T-helper 1 cell treated with Interleukin-12 subunit alpha and Interleukin-12 subunit beta and Interleukin-4 antibody, amounts not matched to agents 30 ng/mL and 1 ng/mL, for 36 hours (primary cell): ENCODE measurements around the gene CUTA. TPM values are rescaled to one million over a fixed set of nuclear protein-coding genes. Genes with fewer than 3 reads are reported as not detected.

Source experiments
- intact Hi-C: fragments of 100-400 bp; cut with micrococcal nuclease; formaldehyde crosslinking; loops from one replicate; pipeline ENCODE4 v1.15.1; 2024
- total RNA-seq: library from RNA; stranded (reverse); gene quantifications from 2 replicates; pipeline ENCODE4 v1.2.3, GENCODE V29; 2022

Gene CUTA
- total RNA-seq, 1 donor from 2014 or later: 135 TPM

GRCh38 chr6:33424855-33425667 lies 7.2 kb upstream of the CUTA start:
- intact Hi-C loops: loop anchor here (1.0 to 5.0 kb wide), 5 partner anchors 15 to 196 kb away; partner anchors contain the start of genes ITPR3, KIFC1 and ZBTB9

DNA sequence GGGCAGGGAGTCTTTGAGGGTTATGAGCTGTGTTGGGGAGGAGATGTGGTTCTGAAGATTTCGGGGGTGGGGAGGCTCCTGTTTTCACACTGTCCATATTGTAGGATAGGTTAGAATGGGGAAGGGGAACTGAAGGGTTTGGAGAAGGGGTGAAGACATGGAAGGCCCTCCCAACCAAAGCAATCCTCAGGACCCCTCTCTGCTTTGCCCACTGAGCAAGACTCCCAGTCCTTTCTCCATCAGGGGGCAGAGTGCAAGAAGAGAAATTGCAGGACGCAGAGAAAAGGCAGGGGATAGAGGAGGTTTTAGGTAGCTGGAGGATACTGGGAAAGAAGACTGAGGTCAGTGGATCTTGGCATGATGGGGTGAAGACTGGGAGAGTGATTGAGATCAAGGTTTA lies 5.9 kb upstream of the CUTA start:
- intact Hi-C loops: no loop called here

DNA sequence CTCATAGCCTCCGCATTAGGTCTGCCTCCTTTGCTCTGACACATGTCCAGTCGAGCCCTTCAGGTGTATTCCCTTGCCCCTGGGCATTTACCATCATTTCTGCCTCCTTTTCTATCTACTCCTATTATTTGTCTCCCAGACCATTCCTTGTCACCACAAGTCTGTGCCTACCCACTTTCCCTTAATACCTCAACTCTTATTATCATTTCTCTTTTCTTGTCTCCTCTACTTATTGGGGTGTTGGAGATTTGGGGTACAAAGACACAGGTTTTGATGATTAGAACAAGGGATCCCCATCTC lies 3.4 kb upstream of the CUTA start:
- intact Hi-C loops: no loop called here

- intact Hi-C loops: no loop called here
Measured at GRCh38 chr6:33420491-33421343, 2.8 kb upstream of the CUTA start.

DNA sequence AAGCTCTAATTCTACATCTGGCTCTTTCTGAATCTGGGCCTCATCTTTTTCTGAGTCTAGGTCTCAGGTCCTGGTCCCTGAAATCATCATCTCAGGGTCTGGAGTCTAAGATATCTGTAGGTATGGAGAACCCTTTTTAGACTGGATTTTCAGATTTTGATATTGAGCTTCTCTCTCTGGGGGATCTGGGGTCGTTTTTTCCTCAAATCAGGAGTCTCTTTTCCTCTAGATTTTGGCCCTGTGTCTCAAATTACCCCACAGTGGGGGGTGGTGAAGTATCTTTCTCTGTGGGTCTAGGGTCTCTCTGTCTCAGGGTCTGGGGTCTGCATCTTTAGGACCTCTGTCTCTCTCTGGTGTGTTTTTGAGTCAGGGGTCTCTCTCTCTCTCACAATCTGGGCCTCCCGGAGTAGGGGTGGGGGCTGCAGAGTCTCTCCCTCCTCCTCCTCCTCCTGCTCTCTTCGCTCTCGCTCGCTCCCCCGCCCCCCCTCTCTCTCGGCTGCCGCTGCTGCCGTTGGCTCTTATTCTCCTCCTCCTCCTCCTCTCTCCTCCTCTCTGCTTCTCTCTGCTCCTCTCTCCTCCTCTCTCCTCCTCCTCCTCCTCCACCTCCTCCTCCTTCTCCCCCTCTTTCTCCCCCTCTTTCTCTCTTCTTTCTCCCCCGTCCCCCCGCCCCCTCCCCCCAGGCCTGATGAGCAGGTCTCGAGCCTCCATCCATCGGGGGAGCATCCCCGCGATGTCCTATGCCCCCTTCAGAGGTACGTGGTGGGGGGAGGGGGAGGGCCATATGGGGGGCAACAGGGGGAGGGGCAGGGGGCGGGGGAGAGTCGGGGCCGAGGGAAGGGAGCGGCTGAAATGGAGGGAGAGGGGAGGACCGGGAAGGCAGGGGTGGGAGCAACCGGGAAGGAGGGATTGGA lies 1.9 kb upstream of the CUTA start, which contains the start of gene SYNGAP1:
Gene SYNGAP1, plus strand, starts transcription at position 486 of the 911 bp plus-strand sequence. Its CDS starts 200 bp downstream, at position 686.
- intact Hi-C loops: loop anchor here (2.0 to 10.0 kb wide), 12 partner anchors 35 to 1755 kb away; partner anchors contain the start of genes AGPAT1, C6orf47, CSNK2B and DXO

DNA sequence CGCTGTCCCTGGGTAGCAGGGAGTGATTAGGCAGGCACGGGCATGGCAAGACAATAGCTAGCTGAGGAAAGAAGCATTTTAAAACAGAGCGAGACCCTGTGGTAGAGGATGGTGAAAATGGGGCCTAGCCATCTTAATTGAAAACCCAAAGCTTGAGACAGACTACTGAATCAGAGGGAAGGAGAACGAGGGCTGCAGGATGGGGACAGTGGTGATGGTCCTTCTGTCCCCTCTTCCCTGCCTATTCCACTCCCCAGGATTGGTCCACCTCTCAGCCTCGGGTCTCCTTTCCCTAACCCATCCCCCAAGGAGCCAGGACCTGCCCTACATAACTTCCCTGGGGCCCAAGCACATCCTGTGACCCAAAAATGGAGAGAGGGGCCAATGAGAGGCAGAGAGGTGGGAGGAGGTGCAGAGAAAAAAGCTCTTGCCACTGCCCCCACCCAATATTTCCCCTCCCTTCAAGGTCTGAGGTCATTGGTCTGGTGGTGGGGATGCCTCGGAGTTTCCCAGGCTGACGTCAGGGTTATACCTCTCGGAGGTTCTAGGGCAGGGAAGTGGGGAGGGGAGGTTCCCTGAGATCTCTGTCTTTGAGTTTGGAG lies 884 bp upstream of the CUTA start:
- intact Hi-C loops: loop anchor here (1.0 to 10.0 kb wide), 20 partner anchors 8 to 1754 kb away; partner anchors contain the start of genes AGPAT1, C6orf47, CSNK2B and DXO

- intact Hi-C loops: loop anchor here (5.0 to 10.0 kb wide), 7 partner anchors 295 to 1753 kb away; partner anchors contain the start of genes AGPAT1, C6orf47, CSNK2B and DXO
Measured at GRCh38 chr6:33417128-33417902, 592 bp downstream of the CUTA start.

DNA sequence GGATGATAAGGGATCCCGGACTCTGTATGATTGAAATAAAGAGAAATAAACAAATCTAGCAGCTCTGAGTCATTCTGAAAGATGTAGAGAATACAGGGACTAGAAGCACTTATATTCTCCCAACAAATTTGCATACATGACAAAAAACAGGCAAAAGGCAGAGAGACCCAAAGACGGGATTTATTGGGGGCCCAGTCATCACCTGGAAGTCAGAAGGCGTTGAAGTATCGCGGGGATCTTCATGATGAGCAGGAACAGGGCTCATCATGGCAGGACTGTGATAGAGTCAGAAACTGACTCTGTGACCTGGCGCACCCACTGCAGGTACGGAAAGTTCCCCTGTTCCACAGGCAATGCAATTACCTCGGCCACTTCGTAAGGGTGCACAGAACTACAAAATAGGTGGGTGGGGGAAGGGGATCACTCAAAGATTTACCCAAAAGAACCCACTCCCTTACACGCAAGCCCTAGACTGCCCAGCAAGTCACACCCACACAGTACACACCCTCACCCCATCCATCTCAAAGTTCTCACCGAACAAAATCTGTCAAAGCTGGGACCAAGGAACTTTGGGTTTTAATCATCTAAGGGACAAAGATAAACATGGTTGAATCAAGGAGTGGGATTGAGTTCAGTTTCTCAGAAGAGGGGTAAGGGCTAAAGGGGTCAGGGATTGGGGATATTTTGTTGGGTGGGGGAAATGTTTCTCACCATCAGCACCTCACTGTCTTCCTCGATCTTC lies 1.4 kb downstream of the CUTA start:
- intact Hi-C loops: loop anchor here (5.0 to 10.0 kb wide), 7 partner anchors 296 to 1752 kb away; partner anchors contain the start of genes AGPAT1, C6orf47, CSNK2B and DXO

GRCh38 chr6:33415831-33416230 lies 2.1 kb downstream of the CUTA start:
- intact Hi-C loops: loop anchor here (5.0 to 10.0 kb wide), 7 partner anchors 296 to 1751 kb away; partner anchors contain the start of genes AGPAT1, C6orf47, CSNK2B and DXO

DNA sequence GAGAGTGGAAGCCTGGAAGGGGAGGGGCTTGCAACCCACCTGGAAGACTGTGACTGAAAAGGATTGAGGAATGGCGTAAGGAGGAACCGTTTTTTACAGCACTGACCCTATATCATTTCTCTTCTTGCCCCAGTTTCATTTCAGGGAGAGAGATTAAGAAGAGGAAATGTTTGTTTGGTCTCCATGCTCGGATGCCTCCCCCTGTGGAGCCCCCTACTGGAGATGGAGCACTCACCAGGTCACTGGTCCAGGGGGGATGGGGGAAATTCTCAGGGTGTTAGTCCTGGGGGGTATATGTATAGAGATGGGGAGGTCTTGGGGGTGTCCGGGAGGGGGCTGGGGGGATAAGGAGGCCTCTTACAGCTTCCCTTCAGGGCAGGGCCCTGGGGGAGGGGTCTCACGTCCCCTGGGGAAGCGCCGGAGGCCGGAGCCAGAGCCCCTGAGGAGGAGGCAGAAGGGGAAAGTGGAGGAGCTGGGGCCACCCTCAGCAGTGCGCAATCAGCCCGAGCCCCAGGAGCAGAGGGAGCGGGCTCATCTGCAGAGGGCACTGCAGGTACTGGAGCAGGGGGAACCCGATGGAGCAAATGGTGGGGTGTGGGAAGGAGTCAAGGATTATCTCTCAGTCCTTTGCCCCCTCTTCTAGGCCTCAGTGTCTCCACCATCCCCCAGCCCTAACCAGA lies 3.2 kb downstream of the CUTA start:
- intact Hi-C loops: loop anchor here (5.0 to 10.0 kb wide), 8 partner anchors 288 to 1750 kb away; partner anchors contain the start of genes AGPAT1, C6orf47, CSNK2B and DXO

DNA sequence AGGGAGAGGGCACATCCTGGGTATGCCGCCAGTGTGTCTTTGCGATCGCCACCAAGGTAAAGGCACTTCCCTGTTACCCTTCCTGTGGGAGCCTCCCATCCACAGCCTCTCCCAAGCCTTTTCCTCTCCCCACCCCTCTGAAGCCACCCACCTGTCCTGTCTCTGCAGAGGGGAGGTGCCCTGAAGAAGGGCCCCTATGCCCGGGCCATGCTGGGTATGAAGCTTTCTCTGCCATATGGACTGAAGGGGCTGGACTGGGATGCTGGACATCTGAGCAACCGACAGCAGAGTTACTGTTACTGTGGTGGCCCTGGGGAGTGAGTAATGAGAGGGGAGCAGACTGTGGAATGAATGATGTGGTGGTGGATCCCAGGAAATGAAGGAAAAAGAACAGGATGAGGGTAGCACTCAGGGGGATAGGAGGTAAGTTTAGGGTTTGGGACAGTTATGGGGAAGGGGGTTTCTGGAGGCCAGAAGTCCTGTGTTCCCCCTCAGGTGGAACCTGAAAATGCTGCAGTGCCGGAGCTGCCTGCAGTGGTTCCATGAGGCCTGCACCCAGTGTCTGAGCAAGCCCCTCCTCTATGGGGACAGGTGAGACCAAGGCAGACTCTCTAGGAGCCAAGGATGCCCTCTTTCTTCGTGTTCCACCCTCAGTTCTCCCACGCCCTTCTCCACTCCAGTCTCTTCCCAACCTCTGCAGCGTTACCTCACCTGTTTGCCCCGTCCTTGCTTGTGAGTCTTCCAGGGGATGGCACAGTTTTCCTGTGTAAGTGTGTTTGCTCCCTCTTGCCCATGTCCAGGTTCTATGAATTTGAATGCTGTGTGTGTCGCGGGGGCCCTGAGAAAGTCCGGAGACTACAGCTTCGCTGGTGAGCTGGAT lies 4.4 kb downstream of the CUTA start:
- intact Hi-C loops: loop anchor here (5.0 to 10.0 kb wide), 6 partner anchors 289 to 1749 kb away; partner anchors contain the start of genes AGPAT1, C6orf47, CSNK2B and DXO

DNA sequence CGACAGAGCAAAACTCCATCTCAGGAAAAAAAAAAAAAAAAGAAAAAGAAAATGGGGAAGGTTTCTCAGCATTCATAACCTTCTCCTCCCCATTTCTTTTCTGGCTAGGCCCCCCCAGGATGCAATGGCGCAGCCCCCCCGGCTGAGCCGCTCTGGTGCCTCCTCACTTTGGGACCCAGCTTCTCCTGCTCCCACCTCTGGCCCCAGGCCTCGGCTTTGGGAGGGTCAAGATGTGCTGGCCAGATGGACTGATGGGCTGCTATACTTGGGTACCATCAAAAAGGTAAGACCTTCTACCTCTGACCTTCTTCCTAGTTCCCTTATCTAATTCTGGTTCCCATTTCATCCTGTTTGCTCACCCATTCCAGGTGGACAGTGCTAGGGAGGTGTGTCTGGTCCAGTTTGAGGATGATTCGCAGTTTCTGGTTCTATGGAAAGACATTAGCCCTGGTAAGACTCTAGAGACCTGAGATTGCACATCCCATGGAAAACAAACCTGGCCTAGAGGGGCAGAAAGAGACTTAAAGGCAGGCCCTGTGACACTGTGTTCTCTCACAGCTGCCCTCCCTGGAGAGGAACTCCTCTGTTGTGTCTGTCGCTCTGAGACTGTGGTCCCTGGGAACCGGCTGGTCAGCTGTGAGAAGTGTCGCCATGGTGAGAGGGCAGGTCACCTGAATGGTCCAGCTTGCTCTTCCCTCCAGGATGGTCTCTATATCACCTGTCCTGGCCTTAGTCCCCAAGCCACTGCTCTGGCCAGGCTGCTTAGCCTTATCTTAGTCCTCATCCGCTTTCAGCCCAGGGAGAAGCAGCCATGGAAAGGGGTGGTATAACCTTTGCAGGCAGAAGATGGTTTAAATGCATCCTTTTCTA lies 5.5 kb downstream of the CUTA start:
- intact Hi-C loops: loop anchor here (5.0 to 10.0 kb wide), 6 partner anchors 290 to 1748 kb away; partner anchors contain the start of genes AGPAT1, C6orf47, CSNK2B and DXO

- intact Hi-C loops: loop anchor here (5.0 to 10.0 kb wide), 6 partner anchors 291 to 1747 kb away; partner anchors contain the start of genes AGPAT1, C6orf47, CSNK2B and DXO
Measured at GRCh38 chr6:33411632-33412005, 6.3 kb downstream of the CUTA start.

DNA sequence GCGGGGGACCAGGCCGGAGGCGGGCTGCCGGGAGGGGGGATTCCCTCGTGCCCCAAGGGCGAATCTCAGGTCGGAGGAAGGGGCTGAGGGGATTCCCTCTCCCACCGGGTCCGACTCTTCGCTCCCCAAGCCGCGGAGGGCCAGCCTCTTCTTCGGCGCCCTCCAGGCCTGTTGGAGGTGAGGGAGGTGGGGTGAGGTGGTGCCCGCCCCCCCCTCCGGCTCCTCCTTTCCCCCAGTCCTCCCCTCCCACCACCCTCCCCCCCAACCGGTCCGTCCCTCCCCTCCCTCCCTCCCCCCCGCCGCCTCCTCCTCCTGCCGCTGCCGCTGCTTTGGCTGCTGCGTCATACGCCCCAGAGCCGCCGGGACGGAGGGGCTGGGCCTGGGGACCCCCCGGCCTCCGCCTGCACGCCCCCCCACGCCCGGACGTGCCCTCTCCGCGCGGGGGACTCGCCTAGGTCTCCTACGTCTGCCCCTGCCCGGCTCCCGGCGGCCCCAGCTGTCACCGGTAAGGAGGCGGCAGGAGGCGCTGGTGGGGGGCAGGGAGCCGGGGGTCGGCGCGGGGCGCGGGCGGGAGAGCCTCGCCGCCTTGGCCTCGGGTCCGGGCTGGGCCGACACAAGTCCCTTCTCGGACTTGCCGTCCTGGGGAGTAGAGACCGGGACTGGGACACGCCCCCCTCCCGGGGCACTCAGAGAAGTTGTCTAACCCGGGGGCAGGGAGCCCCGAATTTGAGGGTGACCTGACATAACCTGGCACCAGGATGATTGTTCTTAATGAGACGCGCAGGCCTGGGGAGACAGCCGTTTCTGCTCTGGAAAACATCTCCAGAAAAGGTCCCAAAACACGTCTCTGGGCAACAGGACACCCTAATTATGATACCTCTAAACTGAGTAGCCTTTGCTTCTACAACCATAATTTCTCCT lies 6.9 kb downstream of the CUTA start, which contains the start of gene PHF1:
Gene PHF1, plus strand, starts transcription at position 304 of the 921 bp plus-strand sequence. CDS start 1,250 bp downstream, outside the sequence.
- intact Hi-C loops: loop anchor here (1.0 to 10.0 kb wide), 16 partner anchors 7 to 1746 kb away; partner anchors contain the start of genes AGPAT1, C6orf47, CSNK2B and CUTA
